MCF 10A (cell line): ENCODE results near the gene NUCKS1. TPM values are rescaled to one million over a fixed set of nuclear protein-coding genes. Genes with fewer than 3 reads are reported as not detected.
A peak's percentile ranks its signal among the peaks of the same experiment; 100 is the strongest.

Source experiments
- BruUV-seq: library from RNA; stranded (reverse); fragments of 400-500 nt; replicated peaks from 2 replicates; lab custom pipeline; 2021; lab: Mats Ljungman, UMichigan
- CTCF ChIA-PET: fragments of 300-600 bp; sonication (Branson Sonifier 250); formaldehyde crosslinking; extraction: SDS; loops from one replicate; lab custom pipeline; 2021; ENCODE audit warnings: antibody characterized with exemption, inconsistent platforms; lab: Yijun Ruan, JAX
- POLR2A ChIA-PET: fragments of 300-600, 350-650 bp; sonication (Branson Sonifier 250); formaldehyde crosslinking; extraction: SDS; loops from one replicate; lab custom pipeline; 2020; ENCODE audit warnings: antibody characterized with exemption, inconsistent platforms; lab: Yijun Ruan, JAX
- DNase-seq: peaks from one replicate; pipeline ENCODE4 v3.0.0-alpha.2; 2018; ENCODE audit not compliant: unreplicated experiment
- H3K27ac Mint-ChIP-seq: one replicate; pipeline ENCODE4 v1.8.0; 2022; ENCODE audit warnings: mild to moderate bottlenecking, low read depth, mixed read lengths; ENCODE audit not compliant: unreplicated experiment
- H3K27me3 Mint-ChIP-seq: one replicate; pipeline ENCODE4 v1.8.0; 2022; ENCODE audit warnings: mixed read lengths; ENCODE audit not compliant: insufficient read depth, unreplicated experiment
- H3K36me3 Mint-ChIP-seq: one replicate; pipeline ENCODE4 v1.8.0; 2022; ENCODE audit warnings: mild to moderate bottlenecking, moderate library complexity, mixed read lengths; ENCODE audit not compliant: insufficient read depth, unreplicated experiment
- H3K4me1 Mint-ChIP-seq: one replicate; pipeline ENCODE4 v1.8.0; 2022; ENCODE audit warnings: mixed read lengths; ENCODE audit not compliant: insufficient read depth, unreplicated experiment
- H3K4me3 Mint-ChIP-seq: one replicate; pipeline ENCODE4 v1.8.0; 2022; ENCODE audit warnings: mild to moderate bottlenecking, moderate library complexity, mixed read lengths; ENCODE audit not compliant: unreplicated experiment
- H3K9me3 Mint-ChIP-seq: one replicate; pipeline ENCODE4 v1.8.0; 2022; ENCODE audit warnings: mixed read lengths; ENCODE audit not compliant: unreplicated experiment
- CTCF ChIP-seq: fragments of 200-600 bp; IDR thresholded peaks from one replicate; pipeline ENCODE4 v1.8.0; 2022; ENCODE audit warnings: antibody characterized with exemption, mild to moderate bottlenecking; ENCODE audit not compliant: unreplicated experiment
- intact Hi-C: fragments of 100-400 bp; cut with micrococcal nuclease; formaldehyde crosslinking; loops from 2 replicates; pipeline ENCODE4 v1.14.1; 2022
- total RNA-seq: library from RNA; stranded (reverse); gene quantifications from 2 replicates; pipeline ENCODE4 v1.2.3, GENCODE V29; 2022

Gene NUCKS1
- total RNA-seq, 1 experiment from 2014 or later, result 615 TPM

GRCh38 chr1:205769641-205770365, 19.8 kb upstream of the NUCKS1 start:
- peaks cover 24% of the 10 kb centered on the region for H3K4me1 Mint-ChIP-seq
- H3K4me3 Mint-ChIP-seq, result no peak overlapping the region
- H3K27ac Mint-ChIP-seq, result no peak overlapping the region
- ChIA-PET CTCF (interaction anchor here (0.6 to 1.4 kb wide), 6 partner anchors 12 to 1392 kb away, joined by 3 to 6 read pairs (median 4); no protein-coding TSS in a partner anchor), POLR2A (interaction anchor here (0.5 to 1.4 kb wide), 6 partner anchors 21 to 306 kb away, joined by 3 to 6 read pairs (median 4); no protein-coding TSS in a partner anchor)
- no peaks in the 10 kb centered on the region for H3K27me3 Mint-ChIP-seq
- intact Hi-C loops, result loop anchor here (10.0 kb wide), 1 partner anchor 115 kb away; no protein-coding TSS in a partner anchor
- no peak for DNase-seq
- BruUV-seq, result no TSS peak
- peaks cover 29% of the 10 kb centered on the region for H3K36me3 Mint-ChIP-seq
- no peaks in the 10 kb centered on the region for H3K9me3 Mint-ChIP-seq
- no peak for TF ChIP-seq CTCF

- Mint-ChIP-seq H3K36me3 (peaks cover 29% of the 10 kb centered on the region), H3K4me1 (peaks cover 7% of the 10 kb centered on the region), H3K9me3 (no peaks in the 10 kb centered on the region), H3K27me3 (no peaks in the 10 kb centered on the region), H3K27ac (no peak overlapping the region), H3K4me3 (no peak overlapping the region)
- no peak for DNase-seq
- ChIA-PET CTCF (interaction anchor here (0.7 to 1.0 kb wide), 2 partner anchors 75 to 1617 kb away, joined by 3 to 4 read pairs; no protein-coding TSS in a partner anchor), POLR2A (interaction anchor here (1.1 to 3.2 kb wide), 4 partner anchors 16 to 44 kb away, joined by 3 to 14 read pairs (median 4); no protein-coding TSS in a partner anchor)
- BruUV-seq, result no TSS peak
- intact Hi-C loops, result no loop called here
- TF ChIP-seq CTCF, result no peak
These were observed 17.3 kb upstream of the NUCKS1 start for GRCh38 chr1:205767248-205767647.

GRCh38 chr1:205766570-205766969, 16.6 kb upstream of the NUCKS1 start:
- Mint-ChIP-seq H3K9me3 (no peaks in the 10 kb centered on the region), H3K27me3 (no peaks in the 10 kb centered on the region), H3K27ac (no peak overlapping the region), H3K4me1 (peaks cover 7% of the 10 kb centered on the region), H3K4me3 (no peak overlapping the region), H3K36me3 (peaks cover 29% of the 10 kb centered on the region)
- ChIA-PET CTCF (interaction anchor here (0.7 to 1.6 kb wide), 4 partner anchors 11 to 76 kb away, joined by 3 to 5 read pairs (median 3); no protein-coding TSS in a partner anchor), POLR2A (interaction anchor here (1.1 to 3.9 kb wide), 4 partner anchors 9 to 17 kb away, joined by 3 to 19 read pairs (median 12); partner anchors contain the start of gene RAB29)
- no peak for DNase-seq
- no peak for TF ChIP-seq CTCF
- intact Hi-C loops, result no loop called here
- no TSS peak for BruUV-seq

GRCh38 chr1:205766038-205766437, 16.1 kb upstream of the NUCKS1 start:
- BruUV-seq, result no TSS peak
- no peaks in the 10 kb centered on the region for H3K27me3 Mint-ChIP-seq
- H3K27ac Mint-ChIP-seq, result no peak overlapping the region
- H3K36me3 Mint-ChIP-seq, result peaks cover 29% of the 10 kb centered on the region
- DNase-seq, result peak; percentile 62
- intact Hi-C loops, result no loop called here
- H3K9me3 Mint-ChIP-seq, result no peaks in the 10 kb centered on the region
- H3K4me3 Mint-ChIP-seq, result no peak overlapping the region
- TF ChIP-seq CTCF, result no peak
- peaks cover 7% of the 10 kb centered on the region for H3K4me1 Mint-ChIP-seq
- ChIA-PET POLR2A (interaction anchor here (1.1 to 3.9 kb wide), 5 partner anchors 10 to 17 kb away, joined by 3 to 19 read pairs (median 11); partner anchors contain the start of gene RAB29), CTCF (interaction anchor here (0.6 to 1.6 kb wide), 6 partner anchors 10 to 61 kb away, joined by 3 to 5 read pairs (median 3); no protein-coding TSS in a partner anchor)
